HEK293 (cell line): ENCODE data around the gene CACNA2D1.

Experiments
- CTCF ChIA-PET: fragments of 350-600 bp; formaldehyde crosslinking; extraction: SDS; loops from one replicate; lab custom pipeline; 2021; ENCODE audit warnings: antibody characterized with exemption; lab: Yijun Ruan, JAX
- POLR2A ChIA-PET: fragments of 300-600 bp; formaldehyde crosslinking; extraction: SDS; loops from one replicate; lab custom pipeline; 2020; ENCODE audit warnings: antibody characterized with exemption, inconsistent platforms; lab: Yijun Ruan, JAX
- H3K27ac ChIP-seq: fragments of 200-500 bp; sonication (Bioruptor generic); 2 replicates; pipeline ENCODE4 v1.5.1; 2014; ENCODE audit warnings: low read depth, low read length, control low read depth, inconsistent platforms; ENCODE audit errors: extremely low read depth
- H3K36me3 ChIP-seq, 2 experiments: fragments of 200-500 bp in 1 of 2; sonication (Bioruptor generic) in 1 of 2; 1 replicate in 1 of 2; 2 replicates in 1 of 2; pipeline ENCODE4 v1.5.1; 2014 to 2017; ENCODE audit warnings: inconsistent platforms in 2 of 2, low read length in 2 of 2; ENCODE audit not compliant: control insufficient read depth in 2 of 2, insufficient read depth in 1 of 2
- H3K4me1 ChIP-seq: fragments of 200-500 bp; sonication (Bioruptor generic); 2 replicates; pipeline ENCODE4 v1.5.1; 2014; ENCODE audit warnings: mild to moderate bottlenecking, low read length, inconsistent platforms; ENCODE audit not compliant: control insufficient read depth, insufficient read depth
- H3K4me3 ChIP-seq: 2 replicates; pipeline ENCODE4 v1.5.1; 2011; ENCODE audit warnings: low read depth, mild to moderate bottlenecking, control low read depth, low read length, moderate library complexity
- H3K9me3 ChIP-seq: fragments of 200-500 bp; sonication (Bioruptor generic); 2 replicates; pipeline ENCODE4 v1.5.1; 2014; ENCODE audit warnings: low read depth, low read length, inconsistent platforms; ENCODE audit not compliant: control insufficient read depth, insufficient read depth
- GLI4 ChIP-seq: fragments of 450-650 bp; formaldehyde crosslinking; IDR thresholded peaks from 2 replicates; pipeline ENCODE4 v1.5.1; 2016; ENCODE audit warnings: missing biosample characterization, missing genetic modification characterization
- IKZF3 ChIP-seq: fragments of 450-650 bp; IDR thresholded peaks from 2 replicates; pipeline ENCODE4 v1.5.0; 2018; ENCODE audit warnings: missing biosample characterization, mild to moderate bottlenecking, missing genetic modification characterization, moderate library complexity
- MEIS1 ChIP-seq: sonication (generic); formaldehyde crosslinking; IDR thresholded peaks from 2 replicates; pipeline ENCODE4 v1.8.1; 2022; ENCODE audit warnings: missing genetic modification reagents, mild to moderate bottlenecking, borderline replicate concordance
- RBAK ChIP-seq: fragments of 450-650 bp; formaldehyde crosslinking; IDR thresholded peaks from 2 replicates; pipeline ENCODE4 v1.5.1; 2016; ENCODE audit warnings: missing biosample characterization, missing genetic modification characterization
- REPIN1 ChIP-seq: fragments of 450-650 bp; formaldehyde crosslinking; IDR thresholded peaks from 2 replicates; pipeline ENCODE4 v1.5.1; 2017; ENCODE audit warnings: missing biosample characterization, missing genetic modification characterization, low read depth
- WT1 ChIP-seq: fragments of 450-650 bp; formaldehyde crosslinking; IDR thresholded peaks from 2 replicates; pipeline ENCODE4 v1.5.1; 2016; ENCODE audit warnings: missing biosample characterization, missing genetic modification characterization
- ZBTB11 ChIP-seq: fragments of 450-650 bp; formaldehyde crosslinking; conservative IDR thresholded peaks from 2 replicates; pipeline ENCODE4 v1.5.1; 2016; ENCODE audit warnings: low read depth, missing biosample characterization, missing genetic modification characterization
- ZNF174 ChIP-seq: fragments of 450-650 bp; formaldehyde crosslinking; IDR thresholded peaks from 2 replicates; pipeline ENCODE4 v1.5.0; 2017; ENCODE audit warnings: missing biosample characterization, mild to moderate bottlenecking, missing genetic modification characterization
- ZNF2 ChIP-seq: fragments of 450-650 bp; formaldehyde crosslinking; IDR thresholded peaks from 2 replicates; pipeline ENCODE4 v1.5.1; 2016; ENCODE audit warnings: missing biosample characterization, missing genetic modification characterization
- ZNF211 ChIP-seq: fragments of 450-650 bp; formaldehyde crosslinking; IDR thresholded peaks from 2 replicates; pipeline ENCODE4 v1.5.1; 2016; ENCODE audit warnings: low read depth, missing biosample characterization, missing genetic modification characterization
- ZNF324 ChIP-seq: fragments of 450-650 bp; formaldehyde crosslinking; IDR thresholded peaks from 2 replicates; pipeline ENCODE4 v1.5.1; 2016; ENCODE audit warnings: missing biosample characterization, missing genetic modification characterization
- ZNF404 ChIP-seq: fragments of 450-650 bp; formaldehyde crosslinking; IDR thresholded peaks from 2 replicates; pipeline ENCODE4 v1.5.1; 2017; ENCODE audit warnings: missing biosample characterization, missing genetic modification characterization
- ZNF423 ChIP-seq: fragments of 450-650 bp; formaldehyde crosslinking; IDR thresholded peaks from 2 replicates; pipeline ENCODE4 v1.5.1; 2016; ENCODE audit warnings: missing biosample characterization, missing genetic modification characterization
- ZNF510 ChIP-seq: fragments of 450-650 bp; formaldehyde crosslinking; IDR thresholded peaks from 2 replicates; pipeline ENCODE4 v1.5.1; 2018; ENCODE audit warnings: mild to moderate bottlenecking, missing genetic modification characterization, missing biosample characterization; ENCODE audit not compliant: insufficient replicate concordance
- ZNF624 ChIP-seq: fragments of 450-650 bp; formaldehyde crosslinking; IDR thresholded peaks from 2 replicates; pipeline ENCODE4 v1.5.1; 2017; ENCODE audit warnings: missing biosample characterization, missing genetic modification characterization
- ZNF658 ChIP-seq: fragments of 450-650 bp; formaldehyde crosslinking; IDR thresholded peaks from 2 replicates; pipeline ENCODE4; 2016; ENCODE audit warnings: missing biosample characterization, missing genetic modification characterization
- ZNF677 ChIP-seq: fragments of 450-650 bp; IDR thresholded peaks from 2 replicates; pipeline ENCODE4 v1.5.0; 2018; ENCODE audit warnings: missing biosample characterization, mild to moderate bottlenecking, missing genetic modification characterization, moderate library complexity
- ZNF701 ChIP-seq: fragments of 450-650 bp; formaldehyde crosslinking; IDR thresholded peaks from 2 replicates; pipeline ENCODE4 v1.5.1; 2016; ENCODE audit warnings: missing biosample characterization, missing genetic modification characterization

Gene CACNA2D1

DNA sequence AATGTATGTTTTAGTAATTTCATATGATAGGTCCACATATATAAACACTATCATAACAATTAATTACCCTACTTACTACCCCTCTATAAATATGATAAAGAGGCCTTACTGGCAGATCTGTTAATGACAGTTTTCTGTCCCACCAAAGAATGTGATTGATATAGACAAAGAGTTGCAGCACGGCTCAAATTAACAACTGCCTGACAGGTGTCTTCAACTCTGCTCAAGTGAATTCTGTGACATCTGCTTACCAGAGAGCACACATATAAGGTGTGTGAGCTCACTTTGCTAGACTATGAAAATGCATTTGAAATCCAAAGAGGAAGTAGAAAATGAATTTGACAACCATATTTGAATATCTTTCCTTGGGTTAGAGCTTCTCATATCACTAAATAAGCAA lies 36.6 kb downstream of the CACNA2D1 start:
- TF ChIP-seq WT1 (tag by site-specific recombination) (no peak), IKZF3 (no peak), ZNF701 (tag by site-specific recombination) (no peak), RBAK (tag by site-specific recombination) (no peak), ZNF404 (no peak), ZNF211 (tag by site-specific recombination) (no peak), ZNF677 (tag by site-specific recombination) (no peak)
- Histone ChIP-seq H3K36me3 (no peaks in the 10 kb centered on the region), H3K4me1 (no peaks in the 10 kb centered on the region), H3K9me3 (no peaks in the 10 kb centered on the region), H3K27ac (no peak overlapping the region), H3K4me3 (no peak overlapping the region)
- POLR2A ChIA-PET = no interaction called here
- CTCF ChIA-PET = interaction anchor here (0.7 kb wide), 1 partner anchor 362 kb away, joined by 3 read pairs; no protein-coding TSS in a partner anchor

DNA sequence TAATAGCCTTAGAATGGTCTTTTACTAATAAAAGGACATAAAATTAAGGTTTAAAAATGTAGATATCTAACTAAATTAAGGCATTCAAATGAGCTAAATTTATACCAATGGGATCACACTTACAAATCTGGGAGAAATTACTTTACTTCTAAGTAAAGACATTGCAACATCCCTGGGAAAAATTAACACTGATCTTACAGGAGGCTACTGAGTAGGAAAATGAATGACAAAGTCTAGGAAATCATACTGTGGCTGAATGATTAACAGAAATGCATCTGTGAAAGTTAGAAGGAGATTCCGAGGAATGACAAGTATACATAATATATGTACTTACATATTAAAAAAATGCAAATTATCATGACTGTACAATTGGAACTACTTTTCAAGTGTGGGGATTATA lies 38.3 kb downstream of the CACNA2D1 start:
- CTCF ChIA-PET = interaction anchor here (1.3 kb wide), 1 partner anchor 9 kb away, joined by 3 read pairs; no protein-coding TSS in a partner anchor

GRCh38 chr7:82404652-82405051 lies 38.9 kb downstream of the CACNA2D1 start:
- ChIA-PET POLR2A (no interaction called here), CTCF (interaction anchor here (1.3 kb wide), 1 partner anchor 8 kb away, joined by 3 read pairs; no protein-coding TSS in a partner anchor)
- Histone ChIP-seq H3K4me3 (no peak overlapping the region), H3K4me1 (no peaks in the 10 kb centered on the region), H3K9me3 (no peaks in the 10 kb centered on the region), H3K36me3 (no peaks in the 10 kb centered on the region), H3K27ac (no peak overlapping the region)
- TF ChIP-seq MEIS1 (CRISPR knock-in tag) (no peak), REPIN1 (tag by site-specific recombination) (no peak), ZBTB11 (tag by site-specific recombination) (no peak), ZNF423 (no peak), ZNF174 (tag by site-specific recombination) (no peak)

More for the DNA sequence above, 38.3 kb downstream of the CACNA2D1 start:
- H3K27ac ChIP-seq = no peak overlapping the region
- no peaks in the 10 kb centered on the region for H3K36me3 ChIP-seq
- TF ChIP-seq GLI4 (tag by site-specific recombination) (no peak), ZNF2 (tag by site-specific recombination) (no peak), ZNF510 (tag by site-specific recombination) (no peak), ZNF624 (no peak), ZNF324 (tag by site-specific recombination) (no peak), ZNF658 (no peak), WT1 (tag by site-specific recombination) (no peak)
- TF ChIP-seq, all 188 proteins: peak for 0
- Histone ChIP-seq H3K4me1 (no peaks in the 10 kb centered on the region), H3K4me3 (no peak overlapping the region), H3K9me3 (no peaks in the 10 kb centered on the region)
- POLR2A ChIA-PET = no interaction called here
